GM11168 (cell line): ENCODE measurements around the gene OR5K2.

Source experiments
- in situ Hi-C: fragments of 300-500 bp; cut with MboI; formaldehyde crosslinking; loops from one replicate; pipeline ENCODE4 v1.12.0; 2022; ENCODE audit warnings: low sequenced_read_pairs; ENCODE audit not compliant: unreplicated experiment

The OR5K2 gene

GRCh38 chr3:98519351-98519750 lies 21.9 kb downstream of the OR5K2 start:
- in situ Hi-C loops: loop anchor here (25.0 kb wide), 1 partner anchor 157 kb away; the partner anchor contains the start of gene OR5K4

- in situ Hi-C loops: loop anchor here (25.0 kb wide), 1 partner anchor 160 kb away; the partner anchor contains the start of gene OR5K4
Measured at GRCh38 chr3:98521897-98522543, 24.5 kb downstream of the OR5K2 start.

- in situ Hi-C loops: loop anchor here (25.0 kb wide), 1 partner anchor 160 kb away; the partner anchor contains the start of gene OR5K4
Measured at GRCh38 chr3:98522544-98523281, 25.2 kb downstream of the OR5K2 start, which contains the start of gene CLDND1. CLDND1 (minus strand) TSS chr3:98522902; CDS start chr3:98521424, 1,478 bp downstream.

- in situ Hi-C loops: loop anchor here (5.0 kb wide), 1 partner anchor 47 kb away; no protein-coding TSS in a partner anchor
Measured at GRCh38 chr3:98525494-98525893, 28.0 kb downstream of the OR5K2 start.

GRCh38 chr3:98528474-98529346 lies 31.2 kb downstream of the OR5K2 start:
- in situ Hi-C loops: loop anchor here (5.0 kb wide), 1 partner anchor 44 kb away; no protein-coding TSS in a partner anchor

GRCh38 chr3:98529856-98530459 lies 32.5 kb downstream of the OR5K2 start:
- in situ Hi-C loops: loop anchor here (5.0 kb wide), 1 partner anchor 42 kb away; no protein-coding TSS in a partner anchor

GRCh38 chr3:98530676-98531075 lies 33.2 kb downstream of the OR5K2 start:
- in situ Hi-C loops: no loop called here

GRCh38 chr3:98531622-98532274 lies 34.3 kb downstream of the OR5K2 start, which contains the start of gene GPR15:
GPR15 (plus strand) TSS chr3:98531978; CDS start chr3:98532034, 56 bp downstream.
- in situ Hi-C loops: no loop called here

GRCh38 chr3:98532275-98532637 lies 34.8 kb downstream of the OR5K2 start:
- in situ Hi-C loops: no loop called here

- in situ Hi-C loops: no loop called here
Measured at GRCh38 chr3:98532709-98533571, 35.5 kb downstream of the OR5K2 start.

GRCh38 chr3:98534168-98534567 lies 36.7 kb downstream of the OR5K2 start:
- in situ Hi-C loops: no loop called here

GRCh38 chr3:98534734-98535133 lies 37.3 kb downstream of the OR5K2 start:
- in situ Hi-C loops: no loop called here

- in situ Hi-C loops: no loop called here
Measured at GRCh38 chr3:98536456-98537017, 39.1 kb downstream of the OR5K2 start.

GRCh38 chr3:98540346-98540745 lies 42.9 kb downstream of the OR5K2 start:
- in situ Hi-C loops: no loop called here

- in situ Hi-C loops: no loop called here
Measured at GRCh38 chr3:98541695-98542094, 44.2 kb downstream of the OR5K2 start.

GRCh38 chr3:98542623-98543022 lies 45.1 kb downstream of the OR5K2 start:
- in situ Hi-C loops: no loop called here

- in situ Hi-C loops: no loop called here
Measured at GRCh38 chr3:98545940-98546339, 48.5 kb downstream of the OR5K2 start.
